ENCODE data around the gene FAM227B. TPM values are rescaled to one million over a fixed set of nuclear protein-coding genes. Genes with fewer than 3 reads are reported as not detected.

The FAM227B gene
- polyA plus RNA-seq, 1 donor (not counting 4 experiments of a cell fraction or from before 2014, with no cell fraction given) = 7.2 TPM

DNA sequence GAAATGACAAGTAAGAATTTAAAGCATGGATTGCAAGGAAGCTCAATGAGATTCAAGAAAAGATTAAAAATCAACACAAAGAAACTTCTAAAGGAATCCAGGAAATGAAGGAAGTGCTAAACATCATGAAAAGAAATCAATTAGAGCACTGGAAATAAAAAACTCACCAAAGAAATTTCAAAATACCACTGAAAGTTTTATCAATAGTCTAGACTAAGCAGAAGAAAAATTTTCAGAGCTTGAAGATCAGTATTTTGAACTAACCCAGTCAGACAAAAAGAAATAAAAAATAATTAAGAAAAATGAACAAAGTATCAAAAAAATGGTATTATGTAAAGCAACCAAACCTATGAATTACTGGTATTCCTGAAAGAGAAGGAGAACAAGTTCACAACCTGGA, 60.6 kb downstream of the FAM227B start:
- dilution Hi-C loops (cut with MboI; ENCODE audit: extremely low pct_ligation_motif_present, low sequenced_read_pairs) = no loop called here
- Histone ChIP-seq H3K9ac (ENCODE audit: control insufficient read depth, extremely low read depth, insufficient read depth, low read length) (no peak overlapping the region), H3K4me3 (ENCODE audit: control insufficient read depth in 2 of 3, extremely low read depth in 1 of 3, insufficient read depth in 2 of 3, low read depth in 1 of 3, low read length in 3 of 3) (no peak overlapping the region), H2AFZ (ENCODE audit: control insufficient read depth, low read length) (no peak overlapping the region), H3K79me2 (ENCODE audit: control insufficient read depth, insufficient read depth, low read length) (no peaks in the 10 kb centered on the region), H3K27me3 (ENCODE audit: control insufficient read depth, extremely low read depth, insufficient read depth, low read length) (no peaks in the 10 kb centered on the region), H3K4me1 (ENCODE audit: control insufficient read depth, extremely low read depth, insufficient read depth, low read length) (no peaks in the 10 kb centered on the region), H3K4me2 (ENCODE audit: control insufficient read depth, extremely low read depth, insufficient read depth, low read depth, low read length) (no peak overlapping the region), H4K20me1 (ENCODE audit: control insufficient read depth, extremely low read depth, insufficient read depth, low read length) (no peaks in the 10 kb centered on the region), H3K9me1 (ENCODE audit: control insufficient read depth, extremely low read depth, insufficient read depth, low read length) (no peaks in the 10 kb centered on the region), H3K36me3 (ENCODE audit: control insufficient read depth in 2 of 2, extremely low read depth in 1 of 2, insufficient read depth in 2 of 2, low read length in 2 of 2) (no peaks in the 10 kb centered on the region), H3K27ac (ENCODE audit: control insufficient read depth, insufficient read depth, low read length) (no peak overlapping the region), H3K9me3 (ENCODE audit: control insufficient read depth, low read depth, low read length) (no peaks in the 10 kb centered on the region)
- TF ChIP-seq EZH2 (IDR thresholded peaks at IDR 0.05; ENCODE audit: low read length) = no peak
- TF ChIP-seq, protein P1, sequence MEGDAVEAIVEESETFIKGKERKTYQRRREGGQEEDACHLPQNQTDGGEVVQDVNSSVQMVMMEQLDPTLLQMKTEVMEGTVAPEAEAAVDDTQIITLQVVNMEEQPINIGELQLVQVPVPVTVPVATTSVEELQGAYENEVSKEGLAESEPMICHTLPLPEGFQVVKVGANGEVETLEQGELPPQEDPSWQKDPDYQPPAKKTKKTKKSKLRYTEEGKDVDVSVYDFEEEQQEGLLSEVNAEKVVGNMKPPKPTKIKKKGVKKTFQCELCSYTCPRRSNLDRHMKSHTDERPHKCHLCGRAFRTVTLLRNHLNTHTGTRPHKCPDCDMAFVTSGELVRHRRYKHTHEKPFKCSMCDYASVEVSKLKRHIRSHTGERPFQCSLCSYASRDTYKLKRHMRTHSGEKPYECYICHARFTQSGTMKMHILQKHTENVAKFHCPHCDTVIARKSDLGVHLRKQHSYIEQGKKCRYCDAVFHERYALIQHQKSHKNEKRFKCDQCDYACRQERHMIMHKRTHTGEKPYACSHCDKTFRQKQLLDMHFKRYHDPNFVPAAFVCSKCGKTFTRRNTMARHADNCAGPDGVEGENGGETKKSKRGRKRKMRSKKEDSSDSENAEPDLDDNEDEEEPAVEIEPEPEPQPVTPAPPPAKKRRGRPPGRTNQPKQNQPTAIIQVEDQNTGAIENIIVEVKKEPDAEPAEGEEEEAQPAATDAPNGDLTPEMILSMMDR (optimal IDR thresholded peaks at IDR 0.05 in 1 of 3, IDR thresholded peaks at IDR 0.05 in 1 of 3, conservative IDR thresholded peaks at IDR 0.05 in 1 of 3; ENCODE audit: extremely low read depth in 1 of 3, insufficient read depth in 2 of 3, low read length in 3 of 3) = no peak
- no peak for FAIRE-seq
- DNase-seq (ENCODE audit: low read depth, low spot score) = no peak

DNA sequence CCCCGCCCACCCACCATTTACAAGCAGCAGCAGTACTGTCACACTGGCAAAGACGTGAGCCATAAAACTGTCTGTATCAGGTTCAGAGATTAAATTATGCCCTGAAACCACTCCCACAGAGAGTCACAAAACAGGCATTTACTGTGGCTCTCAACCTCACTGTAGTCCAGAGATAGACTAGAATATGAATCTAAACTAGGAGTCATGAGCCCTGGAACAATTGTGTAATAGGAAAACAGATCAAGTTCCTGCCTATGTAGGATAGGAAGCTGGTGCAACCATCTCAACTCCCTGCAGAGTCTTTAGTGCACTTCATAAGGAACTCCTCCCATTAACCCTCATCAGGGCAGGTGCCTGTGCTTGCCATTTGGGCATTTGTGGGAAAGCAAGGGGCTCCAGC, 61.7 kb downstream of the FAM227B start:
- dilution Hi-C loops (cut with MboI; ENCODE audit: extremely low pct_ligation_motif_present, low sequenced_read_pairs) = no loop called here
- no peak overlapping the region for H3K4me3 ChIP-seq (ENCODE audit: control insufficient read depth in 2 of 3, extremely low read depth in 1 of 3, insufficient read depth in 2 of 3, low read depth in 1 of 3, low read length in 3 of 3)
- H2AFZ ChIP-seq (ENCODE audit: control insufficient read depth, low read length) = no peak overlapping the region
- H3K79me2 ChIP-seq (ENCODE audit: control insufficient read depth, insufficient read depth, low read length) = no peaks in the 10 kb centered on the region
- no peak overlapping the region for H3K27ac ChIP-seq (ENCODE audit: control insufficient read depth, insufficient read depth, low read length)
- no peak for DNase-seq (ENCODE audit: low read depth, low spot score)
- H3K9me1 ChIP-seq (ENCODE audit: control insufficient read depth, extremely low read depth, insufficient read depth, low read length) = no peaks in the 10 kb centered on the region
- H3K9me3 ChIP-seq (ENCODE audit: control insufficient read depth, low read depth, low read length) = no peaks in the 10 kb centered on the region
- H3K4me2 ChIP-seq (ENCODE audit: control insufficient read depth, extremely low read depth, insufficient read depth, low read depth, low read length) = no peak overlapping the region
- H3K36me3 ChIP-seq (ENCODE audit: control insufficient read depth in 2 of 2, extremely low read depth in 1 of 2, insufficient read depth in 2 of 2, low read length in 2 of 2) = no peaks in the 10 kb centered on the region
- no peaks in the 10 kb centered on the region for H3K27me3 ChIP-seq (ENCODE audit: control insufficient read depth, extremely low read depth, insufficient read depth, low read length)
- TF ChIP-seq, protein P1 (optimal IDR thresholded peaks at IDR 0.05 in 1 of 3, IDR thresholded peaks at IDR 0.05 in 1 of 3, conservative IDR thresholded peaks at IDR 0.05 in 1 of 3; ENCODE audit: extremely low read depth in 1 of 3, insufficient read depth in 2 of 3, low read length in 3 of 3) = no peak
- TF ChIP-seq EZH2 (IDR thresholded peaks at IDR 0.05; ENCODE audit: low read length) = no peak
- no peak overlapping the region for H3K9ac ChIP-seq (ENCODE audit: control insufficient read depth, extremely low read depth, insufficient read depth, low read length)
- no peaks in the 10 kb centered on the region for H4K20me1 ChIP-seq (ENCODE audit: control insufficient read depth, extremely low read depth, insufficient read depth, low read length)
- no peaks in the 10 kb centered on the region for H3K4me1 ChIP-seq (ENCODE audit: control insufficient read depth, extremely low read depth, insufficient read depth, low read length)
- no peak for FAIRE-seq
